GM19455 (cell line): Measurements from ENCODE around the gene MDM2.

Source experiments
- ATAC-seq: cut with Tn5 transposase; IDR thresholded peaks from one replicate; pipeline ENCODE4 v1.9.1; 2021; ENCODE audit not compliant: unreplicated experiment

Gene MDM2

GRCh38 chr12:68807576-68808387 lies at the start of gene MDM2:
MDM2 (plus strand) TSS chr12:68808177; CDS start chr12:68808478, 301 bp downstream.
- ATAC-seq: peak; percentile 74

- ATAC-seq: no peak
These were observed 48.1 kb upstream of the MDM2 start for GRCh38 chr12:68759852-68760251.

- ATAC-seq: no peak
These were observed 47.1 kb upstream of the MDM2 start for GRCh38 chr12:68760806-68761441.

- ATAC-seq: no peak
These were observed 46.5 kb upstream of the MDM2 start for GRCh38 chr12:68761442-68761812.

GRCh38 chr12:68761901-68762630 lies 45.9 kb upstream of the MDM2 start:
- ATAC-seq: no peak

GRCh38 chr12:68762691-68763090 lies 45.3 kb upstream of the MDM2 start:
- ATAC-seq: no peak

- ATAC-seq: no peak
These were observed 42.3 kb upstream of the MDM2 start for GRCh38 chr12:68765696-68766095.

- ATAC-seq: no peak
These were observed 41.3 kb upstream of the MDM2 start for GRCh38 chr12:68766646-68767045.

GRCh38 chr12:68767191-68767590 lies 40.8 kb upstream of the MDM2 start:
- no peak for ATAC-seq

GRCh38 chr12:68768431-68768939 lies 39.5 kb upstream of the MDM2 start:
- ATAC-seq: no peak

GRCh38 chr12:68769941-68770340 lies 38.0 kb upstream of the MDM2 start:
- no peak for ATAC-seq

GRCh38 chr12:68771223-68771925 lies 36.6 kb upstream of the MDM2 start:
- no peak for ATAC-seq

GRCh38 chr12:68772714-68773113 lies 35.3 kb upstream of the MDM2 start:
- no peak for ATAC-seq

GRCh38 chr12:68773582-68773981 lies 34.4 kb upstream of the MDM2 start:
- no peak for ATAC-seq

- ATAC-seq: no peak
These were observed 32.8 kb upstream of the MDM2 start for GRCh38 chr12:68775121-68775630.

- ATAC-seq: no peak
These were observed 30.9 kb upstream of the MDM2 start for GRCh38 chr12:68776976-68777610.

- no peak for ATAC-seq
These were observed 28.7 kb upstream of the MDM2 start for GRCh38 chr12:68779280-68779679.

GRCh38 chr12:68780731-68781130 lies 27.2 kb upstream of the MDM2 start:
- no peak for ATAC-seq

- ATAC-seq: no peak
These were observed 26.2 kb upstream of the MDM2 start for GRCh38 chr12:68781728-68782127.

- no peak for ATAC-seq
These were observed 24.0 kb upstream of the MDM2 start for GRCh38 chr12:68784015-68784414.
